ENCODE results near the gene HTT-AS. TPM values are rescaled to one million over a fixed set of nuclear protein-coding genes. Genes with fewer than 3 reads are reported as not detected.
A peak's percentile ranks its signal among the peaks of the same experiment; 100 is the strongest.

The HTT-AS gene
- total and polyA plus RNA-seq, 2 experiments from 2014 or later = not detected

DNA sequence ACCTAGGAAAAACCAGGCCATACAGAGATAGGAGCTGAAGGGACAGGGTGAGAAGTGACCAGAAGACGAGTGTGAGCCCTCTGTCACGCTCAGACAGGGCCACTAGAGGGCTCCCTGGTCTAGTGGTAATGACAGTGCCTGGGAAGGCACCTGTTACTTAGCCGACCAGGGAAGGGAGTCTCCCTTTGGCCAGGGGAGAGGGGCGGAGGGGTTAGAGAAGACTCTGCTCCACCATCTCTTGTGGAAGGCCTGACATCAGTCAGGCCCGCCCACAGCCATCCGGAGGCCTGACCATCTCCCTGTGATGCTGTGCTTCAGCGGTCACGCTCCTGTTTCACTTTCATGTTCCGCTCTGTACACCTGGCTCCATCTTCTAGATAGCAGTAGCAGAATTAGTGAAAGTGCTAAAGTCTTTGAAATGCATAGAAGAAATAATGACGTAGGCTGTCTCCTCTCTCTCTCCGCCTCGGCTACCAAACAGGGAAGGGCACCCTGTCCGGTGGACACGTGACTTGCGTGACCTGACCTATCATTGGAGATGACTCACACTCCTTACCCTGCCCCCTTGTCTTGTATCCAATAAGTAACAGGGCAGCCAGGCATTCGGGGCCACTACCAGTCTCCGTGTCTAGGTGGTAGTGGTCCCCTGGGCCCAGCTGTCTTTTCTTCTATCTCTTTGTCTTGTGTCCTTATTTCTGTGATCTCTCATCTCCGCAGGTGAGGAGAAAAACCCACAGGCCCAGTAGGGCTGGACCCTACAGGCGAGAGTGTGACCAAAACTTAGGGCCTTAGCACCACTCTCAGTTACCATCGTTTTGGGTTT, 26.7 kb downstream of the HTT-AS start:
- no peak overlapping the region for H3K27ac ChIP-seq
- no peak overlapping the region for H3K9ac ChIP-seq
- H3K4me3 ChIP-seq = no peak overlapping the region
- no peak overlapping the region for H3K4me2 ChIP-seq (ENCODE audit: unreplicated experiment)
- DNase-seq = peak; percentile 65
- no peaks in the 10 kb centered on the region for H3K79me2 ChIP-seq (ENCODE audit: insufficient read depth)
- H3K9me3 ChIP-seq (ENCODE audit: low read depth) = no peaks in the 10 kb centered on the region
- no peaks in the 10 kb centered on the region for H3K9me2 ChIP-seq (ENCODE audit: insufficient read depth)
- WGBS, 2 experiments (ENCODE audit: low coverage in 1 of 2, low lambda C conversion rate in 2 of 2, missing lambda C conversion rate in 2 of 2) = 60 to 61% methylated on average over 20 of the region's 20 CpGs
- H3F3A ChIP-seq (ENCODE audit: insufficient read depth) = no peaks in the 10 kb centered on the region
- no peak overlapping the region for H2AFZ ChIP-seq
- no peaks in the 10 kb centered on the region for H3K36me3 ChIP-seq (ENCODE audit: low read depth)
- in situ Hi-C loops (cut with MboI) = no loop called here
- no peaks in the 10 kb centered on the region for H3K27me3 ChIP-seq (replicated peaks; ENCODE audit: insufficient read depth)
- no peaks in the 10 kb centered on the region for H4K20me1 ChIP-seq (ENCODE audit: insufficient read depth)
- TF ChIP-seq EZH2phosphoT487 (IDR thresholded peaks at IDR 0.05; ENCODE audit: insufficient read depth, low read depth) (no peak), EZH2 (IDR thresholded peaks at IDR 0.05; ENCODE audit: insufficient read depth, poor library complexity, severe bottlenecking) (no peak)
- no peaks in the 10 kb centered on the region for H3K4me1 ChIP-seq (ENCODE audit: insufficient read depth)

- Histone ChIP-seq H3K36me3 (ENCODE audit: low read depth) (no peaks in the 10 kb centered on the region), H3K79me2 (ENCODE audit: insufficient read depth) (no peaks in the 10 kb centered on the region), H3K27me3 (replicated peaks; ENCODE audit: insufficient read depth) (no peaks in the 10 kb centered on the region), H3K9me3 (ENCODE audit: low read depth) (no peaks in the 10 kb centered on the region), H3K9ac (no peak overlapping the region), H2AFZ (no peak overlapping the region), H3F3A (ENCODE audit: insufficient read depth) (no peaks in the 10 kb centered on the region), H3K4me2 (ENCODE audit: unreplicated experiment) (no peak overlapping the region), H3K9me2 (ENCODE audit: insufficient read depth) (no peaks in the 10 kb centered on the region), H3K4me1 (ENCODE audit: insufficient read depth) (no peaks in the 10 kb centered on the region), H4K20me1 (ENCODE audit: insufficient read depth) (no peaks in the 10 kb centered on the region), H3K27ac (no peak overlapping the region), H3K4me3 (no peak overlapping the region)
- in situ Hi-C loops (cut with MboI) = no loop called here
- DNase-seq = no peak
- WGBS, 2 experiments (ENCODE audit: low coverage in 1 of 2, low lambda C conversion rate in 2 of 2, missing lambda C conversion rate in 2 of 2) = 57 to 63% methylated on average over 4 of the region's 4 CpGs
- TF ChIP-seq EZH2 (IDR thresholded peaks at IDR 0.05; ENCODE audit: insufficient read depth, poor library complexity, severe bottlenecking) (no peak), EZH2phosphoT487 (IDR thresholded peaks at IDR 0.05; ENCODE audit: insufficient read depth, low read depth) (no peak)
These were observed 27.7 kb downstream of the HTT-AS start for GRCh38 chr4:3046623-3047022.

- Histone ChIP-seq H3K4me1 (ENCODE audit: insufficient read depth) (no peaks in the 10 kb centered on the region), H3K4me3 (no peak overlapping the region), H3K79me2 (ENCODE audit: insufficient read depth) (no peaks in the 10 kb centered on the region), H3K27ac (no peak overlapping the region), H4K20me1 (ENCODE audit: insufficient read depth) (no peaks in the 10 kb centered on the region), H3K9me3 (ENCODE audit: low read depth) (no peaks in the 10 kb centered on the region), H3F3A (ENCODE audit: insufficient read depth) (no peaks in the 10 kb centered on the region), H3K9ac (no peak overlapping the region), H2AFZ (no peak overlapping the region), H3K4me2 (ENCODE audit: unreplicated experiment) (no peak overlapping the region), H3K36me3 (ENCODE audit: low read depth) (no peaks in the 10 kb centered on the region), H3K27me3 (replicated peaks; ENCODE audit: insufficient read depth) (no peaks in the 10 kb centered on the region), H3K9me2 (ENCODE audit: insufficient read depth) (no peaks in the 10 kb centered on the region)
- WGBS, 2 experiments (ENCODE audit: low coverage in 1 of 2, low lambda C conversion rate in 2 of 2, missing lambda C conversion rate in 2 of 2) = 59 to 65% methylated on average over 7 of the region's 7 CpGs
- TF ChIP-seq EZH2 (IDR thresholded peaks at IDR 0.05; ENCODE audit: insufficient read depth, poor library complexity, severe bottlenecking) = no peak
- TF ChIP-seq EZH2phosphoT487 (IDR thresholded peaks at IDR 0.05; ENCODE audit: insufficient read depth, low read depth) = no peak
- no peak for DNase-seq
- in situ Hi-C loops (cut with MboI) = no loop called here
These were observed 28.2 kb downstream of the HTT-AS start for GRCh38 chr4:3046162-3046561.

DNA sequence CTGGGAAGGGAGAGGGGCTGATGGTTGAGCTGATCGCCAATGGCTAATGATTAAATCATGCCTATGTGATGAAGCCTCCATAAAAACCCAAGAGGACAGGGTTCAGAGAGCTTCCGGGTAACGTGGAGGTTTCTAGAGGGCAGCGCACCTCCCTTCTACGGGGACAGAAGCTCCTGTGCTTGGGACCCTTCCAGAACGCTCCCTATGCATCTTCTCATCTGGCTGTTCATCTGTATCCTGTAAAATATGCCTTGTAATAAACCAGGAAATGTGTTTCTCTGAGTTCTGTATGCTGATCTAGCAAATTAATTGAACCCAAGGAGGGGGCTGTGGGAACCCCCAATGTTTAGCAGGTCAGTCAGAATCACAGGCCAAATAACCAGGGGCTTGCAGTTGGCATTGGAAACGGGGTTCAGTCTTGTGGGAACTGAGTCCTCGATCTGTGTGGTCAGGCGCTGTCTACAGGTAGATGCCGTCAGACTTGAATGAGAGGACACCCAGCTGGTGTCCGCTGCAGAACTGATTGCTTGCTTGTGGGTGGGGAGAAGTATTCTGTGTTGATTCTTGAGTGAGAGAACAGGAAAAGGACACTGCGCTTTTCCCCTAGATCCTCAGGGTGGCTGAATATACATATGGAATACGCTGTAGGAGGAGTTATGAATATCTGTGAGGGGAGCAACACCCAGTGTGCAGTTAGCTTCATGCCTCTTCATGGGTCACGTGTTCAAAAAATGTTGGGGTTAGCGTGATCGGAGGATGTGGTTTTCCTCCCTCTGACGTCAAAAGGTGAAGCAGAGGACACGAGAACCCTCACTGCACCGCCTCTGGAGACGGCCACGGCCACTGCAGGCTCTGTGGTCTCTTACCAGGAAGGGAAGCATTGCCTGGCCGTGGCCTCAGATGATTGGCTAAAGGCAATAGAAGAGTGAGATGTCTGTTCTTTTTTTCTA, 29.2 kb downstream of the HTT-AS start:
- Histone ChIP-seq H3K4me3 (no peak overlapping the region), H3K27me3 (replicated peaks; ENCODE audit: insufficient read depth) (no peaks in the 10 kb centered on the region), H3K4me2 (ENCODE audit: unreplicated experiment) (no peak overlapping the region), H3K27ac (no peak overlapping the region), H3K9me2 (ENCODE audit: insufficient read depth) (no peaks in the 10 kb centered on the region), H3K36me3 (ENCODE audit: low read depth) (no peaks in the 10 kb centered on the region), H2AFZ (no peak overlapping the region), H3K9me3 (ENCODE audit: low read depth) (no peaks in the 10 kb centered on the region), H3F3A (ENCODE audit: insufficient read depth) (no peaks in the 10 kb centered on the region), H3K4me1 (ENCODE audit: insufficient read depth) (no peaks in the 10 kb centered on the region), H4K20me1 (ENCODE audit: insufficient read depth) (no peaks in the 10 kb centered on the region), H3K79me2 (ENCODE audit: insufficient read depth) (no peaks in the 10 kb centered on the region), H3K9ac (no peak overlapping the region)
- whole genome bisulfite sequencing, 2 experiments (ENCODE audit: low coverage in 1 of 2, low lambda C conversion rate in 2 of 2, missing lambda C conversion rate in 2 of 2) = 75 to 76% methylated on average over 22 of the region's 22 CpGs
- TF ChIP-seq EZH2 (IDR thresholded peaks at IDR 0.05; ENCODE audit: insufficient read depth, poor library complexity, severe bottlenecking) (no peak), EZH2phosphoT487 (IDR thresholded peaks at IDR 0.05; ENCODE audit: insufficient read depth, low read depth) (no peak)
- in situ Hi-C loops (cut with MboI) = no loop called here
- peak; percentile 43 for DNase-seq
